ENCODE results near the gene MYL4. TPM values are rescaled to one million over a fixed set of nuclear protein-coding genes. Genes with fewer than 3 reads are reported as not detected.
A peak's percentile ranks its signal among the peaks of the same experiment; 100 is the strongest.

The MYL4 gene
- polyA plus RNA-seq, 1 of the 3 experiments (the other 2 are of a cell fraction), result not detected

- H3K27me3 ChIP-seq (ENCODE audit: insufficient read depth), result no peaks in the 10 kb centered on the region
- peak overlapping the region; percentile 79 for H2AFZ ChIP-seq (ENCODE audit: low read depth)
- H3K9ac ChIP-seq, result peak overlapping the region; percentile 26; the same call in 1 of the 2 replicates
- H3K9me3 ChIP-seq, result no peaks in the 10 kb centered on the region
- no peak for DNase-seq
- H3K4me3 ChIP-seq (ENCODE audit: low read depth in 2 of 2, low read length in 1 of 2), result no peak overlapping the region
- peak overlapping the region; percentile 41 to 76; a peak in 3 of 4 replicates for H3K27ac ChIP-seq (ENCODE audit: low read depth in 2 of 2, low read length in 1 of 2)
- no peaks in the 10 kb centered on the region for H3K9me2 ChIP-seq
- ChIA-PET POLR2A (no interaction called here), CTCF (interaction anchor here (1.0 to 8.6 kb wide), 5 partner anchors 18 to 391 kb away, joined by 3 to 57 read pairs (median 3); no protein-coding TSS in a partner anchor)
- H3K4me1 ChIP-seq (ENCODE audit: control insufficient read depth in 1 of 2, insufficient read depth in 2 of 2, low read depth in 1 of 2, low read length in 1 of 2), result peaks cover 5 to 17% of the 10 kb centered on the region in 2 experiments; a peak in 2 of 4 replicates
- WGBS (ENCODE audit: low lambda C conversion rate), result 39% methylated on average over 3 of the region's 3 CpGs
- H3K79me2 ChIP-seq (ENCODE audit: insufficient read depth), result no peaks in the 10 kb centered on the region
- no peaks in the 10 kb centered on the region for H3K36me3 ChIP-seq (replicated peaks in 1 of 2; ENCODE audit: control insufficient read depth in 1 of 2, insufficient read depth in 2 of 2, low read length in 1 of 2)
- H4K20me1 ChIP-seq (ENCODE audit: insufficient read depth), result no peaks in the 10 kb centered on the region
- H3F3A ChIP-seq (replicated peaks; ENCODE audit: insufficient read depth), result peaks cover 15% of the 10 kb centered on the region
- peak overlapping the region; percentile 42 for H3K4me2 ChIP-seq
- TF ChIP-seq USF1 (IDR thresholded peaks at IDR 0.05; ENCODE audit: borderline replicate concordance, low read depth) (no peak), SIN3A (IDR thresholded peaks at IDR 0.05; ENCODE audit: borderline replicate concordance, low read depth, low read length) (0 out of 2 replicates have a peak, but pooled peaks have one; percentile 11), REST (IDR thresholded peaks at IDR 0.05; ENCODE audit: low read depth, low read length) (no peak), FOSL2 (IDR thresholded peaks at IDR 0.05; ENCODE audit: borderline replicate concordance, low read depth) (peak; percentile 65; the same call in 1 of the 2 replicates), CHD2 (IDR thresholded peaks at IDR 0.05; ENCODE audit: low read length, partially characterized antibody) (no peak), USF2 (IDR thresholded peaks at IDR 0.05; ENCODE audit: borderline replicate concordance, low read depth, low read length) (no peak), PBX3 (IDR thresholded peaks at IDR 0.05) (peak; percentile 75), SMC3 (IDR thresholded peaks at IDR 0.05; ENCODE audit: low read depth, low read length) (no peak), CTCF (IDR thresholded peaks at IDR 0.05) (no peak), RAD21 (IDR thresholded peaks at IDR 0.05; ENCODE audit: low read length) (no peak), FOXM1 (IDR thresholded peaks at IDR 0.05; ENCODE audit: low read depth) (no peak), MEF2A (IDR thresholded peaks at IDR 0.05; ENCODE audit: borderline replicate concordance, low read depth) (peak; percentile 61; the same call in 1 of the 2 replicates), ZBTB33 (IDR thresholded peaks at IDR 0.05; ENCODE audit: borderline replicate concordance, low read depth) (no peak), EZH2phosphoT487 (IDR thresholded peaks at IDR 0.05; ENCODE audit: borderline replicate concordance, low read depth) (no peak), MXI1 (IDR thresholded peaks at IDR 0.05; ENCODE audit: low read depth, low read length) (no peak), TEAD4 (IDR thresholded peaks at IDR 0.05; ENCODE audit: borderline replicate concordance, insufficient read depth) (no peak), RXRA (IDR thresholded peaks at IDR 0.05; ENCODE audit: borderline replicate concordance, low read depth) (peak; percentile 30; the same call in 1 of the 2 replicates), FOXJ3 (CRISPR knock-in tag; IDR thresholded peaks at IDR 0.05) (no peak), RFX5 (IDR thresholded peaks at IDR 0.05; ENCODE audit: low read length) (no peak), YY1 (IDR thresholded peaks at IDR 0.05; ENCODE audit: low read depth) (no peak), TAF1 (IDR thresholded peaks at IDR 0.05; ENCODE audit: borderline replicate concordance, low read depth, low read length) (no peak), ELF1 (IDR thresholded peaks at IDR 0.05) (no peak), RCOR1 (IDR thresholded peaks at IDR 0.05; ENCODE audit: low read length) (no peak)
Measured at GRCh38 chr17:47225436-47225858, 16.3 kb downstream of the MYL4 start.
